ENCODE measurements around the gene CAMTA1.

The CAMTA1 gene

DNA sequence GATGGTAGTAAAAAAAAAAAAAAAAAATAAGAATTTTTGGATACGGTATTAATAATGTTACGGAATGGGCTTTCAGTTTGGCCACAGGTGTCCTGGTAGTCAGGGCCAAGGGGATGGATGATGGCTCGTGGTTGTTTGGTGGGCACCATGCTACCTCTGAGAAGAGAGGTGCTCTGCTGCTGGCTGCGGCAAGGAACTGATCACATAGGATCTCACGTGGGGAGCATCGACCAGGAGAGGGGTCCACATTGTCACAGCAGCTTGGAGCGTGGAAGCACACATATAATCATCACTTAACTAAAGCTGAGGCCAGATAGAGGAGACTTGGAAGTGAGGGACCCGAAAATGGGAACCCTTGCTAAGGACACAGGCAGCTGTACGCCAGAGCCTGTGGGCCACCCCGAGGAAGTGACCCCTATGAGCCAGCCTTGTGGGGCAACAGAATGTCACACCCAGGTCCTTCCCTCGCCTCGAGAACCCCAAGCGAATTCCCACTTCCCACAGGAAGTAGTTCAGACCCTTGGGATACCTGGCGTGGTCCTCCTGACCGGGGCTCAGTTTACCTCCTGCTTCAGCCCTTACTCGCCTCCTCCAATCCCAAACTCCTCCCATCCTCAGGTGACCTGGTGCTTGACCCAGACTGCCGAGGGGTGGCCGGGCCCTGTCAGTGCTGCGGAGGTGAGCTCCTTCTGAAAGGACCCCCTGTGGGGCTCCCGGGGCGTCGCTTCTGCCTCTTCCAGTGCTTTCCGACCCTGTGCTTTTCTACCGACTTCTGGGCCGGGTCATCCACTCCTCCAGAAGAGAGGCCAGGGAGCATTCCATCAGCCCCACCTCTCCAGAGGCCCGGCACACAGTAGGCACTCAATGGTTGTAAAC, 222.0 kb downstream of the CAMTA1 start:
- no peak overlapping the region for H3K4me3 ChIP-seq (ENCODE audit: low read depth, low read length)
- DNase-seq (ENCODE audit: low read depth): no peak
- TF ChIP-seq, protein P1, sequence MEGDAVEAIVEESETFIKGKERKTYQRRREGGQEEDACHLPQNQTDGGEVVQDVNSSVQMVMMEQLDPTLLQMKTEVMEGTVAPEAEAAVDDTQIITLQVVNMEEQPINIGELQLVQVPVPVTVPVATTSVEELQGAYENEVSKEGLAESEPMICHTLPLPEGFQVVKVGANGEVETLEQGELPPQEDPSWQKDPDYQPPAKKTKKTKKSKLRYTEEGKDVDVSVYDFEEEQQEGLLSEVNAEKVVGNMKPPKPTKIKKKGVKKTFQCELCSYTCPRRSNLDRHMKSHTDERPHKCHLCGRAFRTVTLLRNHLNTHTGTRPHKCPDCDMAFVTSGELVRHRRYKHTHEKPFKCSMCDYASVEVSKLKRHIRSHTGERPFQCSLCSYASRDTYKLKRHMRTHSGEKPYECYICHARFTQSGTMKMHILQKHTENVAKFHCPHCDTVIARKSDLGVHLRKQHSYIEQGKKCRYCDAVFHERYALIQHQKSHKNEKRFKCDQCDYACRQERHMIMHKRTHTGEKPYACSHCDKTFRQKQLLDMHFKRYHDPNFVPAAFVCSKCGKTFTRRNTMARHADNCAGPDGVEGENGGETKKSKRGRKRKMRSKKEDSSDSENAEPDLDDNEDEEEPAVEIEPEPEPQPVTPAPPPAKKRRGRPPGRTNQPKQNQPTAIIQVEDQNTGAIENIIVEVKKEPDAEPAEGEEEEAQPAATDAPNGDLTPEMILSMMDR (IDR thresholded peaks at IDR 0.05; ENCODE audit: control insufficient read depth, extremely low read depth, insufficient read depth): no peak

- no peak for DNase-seq (ENCODE audit: low read depth)
- no peak overlapping the region for H3K4me3 ChIP-seq (ENCODE audit: low read depth, low read length)
- TF ChIP-seq, protein P1 (IDR thresholded peaks at IDR 0.05; ENCODE audit: control insufficient read depth, extremely low read depth, insufficient read depth): no peak
Measured at GRCh38 chr1:7007902-7008301, 222.6 kb downstream of the CAMTA1 start.

DNA sequence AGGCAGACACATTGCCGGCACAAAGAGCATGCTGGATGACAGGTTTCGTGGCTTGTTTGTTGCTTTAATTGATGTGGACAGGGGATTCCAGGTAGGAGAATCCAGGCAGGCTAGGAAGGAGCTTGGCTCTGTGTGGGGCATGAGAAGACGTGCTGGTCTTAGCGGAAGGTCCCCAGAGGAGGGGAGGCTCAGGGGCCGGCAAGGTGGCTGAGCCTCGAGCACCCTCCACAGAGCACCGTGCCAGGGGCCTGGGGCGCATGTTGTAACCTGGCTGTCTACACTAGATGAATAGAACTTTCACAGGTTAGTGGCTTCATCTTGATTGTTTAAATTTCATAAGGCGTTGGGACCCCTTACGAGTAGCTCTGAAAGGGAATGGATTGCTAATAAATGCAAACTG, 223.1 kb downstream of the CAMTA1 start:
- H3K4me3 ChIP-seq (ENCODE audit: low read depth, low read length): no peak overlapping the region
- TF ChIP-seq, protein P1 (IDR thresholded peaks at IDR 0.05; ENCODE audit: control insufficient read depth, extremely low read depth, insufficient read depth): no peak

DNA sequence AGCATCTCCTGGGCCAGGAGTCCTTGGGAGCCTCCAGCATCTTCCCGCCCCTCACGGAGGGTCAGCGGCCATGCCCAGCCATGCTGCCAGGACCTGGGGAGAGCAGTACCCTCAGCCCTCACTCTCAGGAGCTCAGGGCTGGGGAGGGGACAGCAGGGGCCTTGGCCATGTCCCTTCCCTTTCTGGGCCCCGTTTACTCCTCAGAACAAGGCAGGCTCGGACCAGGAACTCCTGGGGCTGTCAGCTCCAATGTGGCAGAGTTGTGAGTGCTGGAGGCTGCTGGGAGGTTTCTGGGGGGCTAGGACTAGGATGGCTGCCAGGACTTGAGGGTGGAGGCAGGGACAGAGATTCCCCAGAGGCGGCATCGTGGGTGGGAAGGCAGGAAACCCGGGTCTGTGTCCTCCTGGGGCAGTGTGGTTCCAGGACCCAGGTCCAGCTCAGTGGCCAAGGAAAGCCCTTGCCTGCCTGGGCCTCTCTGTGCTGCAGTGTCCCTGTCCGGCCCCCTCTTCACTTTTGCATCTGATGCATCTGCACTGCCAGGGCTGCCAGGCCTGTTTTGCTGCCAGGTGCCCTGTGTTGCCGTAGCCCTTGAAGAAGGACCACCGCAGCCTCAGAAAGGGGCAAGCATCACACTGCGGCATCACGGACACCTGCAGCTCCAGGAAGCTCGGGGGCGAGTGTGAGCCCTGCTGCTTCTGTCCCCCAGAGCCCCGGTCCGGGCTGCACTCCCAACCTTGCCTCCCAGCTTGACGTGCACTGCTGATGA, 223.9 kb downstream of the CAMTA1 start:
- TF ChIP-seq, protein P1 (IDR thresholded peaks at IDR 0.05; ENCODE audit: control insufficient read depth, extremely low read depth, insufficient read depth): no peak
- no peak for DNase-seq (ENCODE audit: low read depth)
- H3K4me3 ChIP-seq (ENCODE audit: low read depth, low read length): no peak overlapping the region

More for the DNA sequence above, 223.1 kb downstream of the CAMTA1 start:
- DNase-seq (ENCODE audit: low read depth): no peak

DNA sequence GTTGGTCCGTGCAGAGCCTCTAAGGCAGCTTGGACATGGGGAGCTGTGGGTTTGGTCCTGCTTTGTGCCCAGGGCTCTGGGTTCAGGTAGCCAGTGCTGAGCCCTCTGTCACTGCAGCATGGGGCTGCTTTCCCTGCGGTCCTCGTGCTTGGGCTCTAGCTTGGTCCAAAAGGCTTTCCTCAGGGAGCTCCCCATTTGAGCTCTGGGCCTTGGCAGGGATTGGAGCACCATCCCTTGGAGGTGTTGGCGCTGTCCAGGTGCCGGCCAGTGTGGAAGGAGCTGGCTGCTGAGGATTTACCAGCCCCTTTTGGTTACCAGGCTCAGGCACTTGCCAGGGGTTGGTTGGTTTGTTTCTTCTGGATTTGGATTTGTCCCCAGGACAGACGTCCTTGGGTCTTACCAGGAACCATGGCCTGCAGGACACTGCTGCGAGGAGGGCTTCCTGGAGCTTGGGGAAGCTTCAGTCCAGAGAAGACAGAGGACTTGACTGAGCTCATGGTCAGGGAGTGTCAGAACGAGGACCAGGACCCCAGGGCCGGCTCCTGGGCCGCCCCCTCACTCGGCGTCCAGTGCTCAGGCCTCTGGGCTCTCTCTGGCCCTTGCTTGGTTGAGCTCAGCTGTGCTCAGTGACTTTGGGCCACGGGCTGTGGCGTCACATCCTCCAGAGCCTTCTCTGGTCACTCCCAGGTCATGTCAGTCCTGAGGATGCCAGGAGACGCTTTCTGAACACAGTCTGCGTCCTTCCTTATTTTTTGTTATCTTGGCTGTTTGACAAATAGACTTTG, 224.7 kb downstream of the CAMTA1 start:
- H3K4me3 ChIP-seq (ENCODE audit: low read depth, low read length): no peak overlapping the region
- TF ChIP-seq, protein P1 (IDR thresholded peaks at IDR 0.05; ENCODE audit: control insufficient read depth, extremely low read depth, insufficient read depth): no peak
- no peak for DNase-seq (ENCODE audit: low read depth)

- no peak overlapping the region for H3K4me3 ChIP-seq (ENCODE audit: low read depth, low read length)
- DNase-seq (ENCODE audit: low read depth): no peak
- TF ChIP-seq, protein P1 (IDR thresholded peaks at IDR 0.05; ENCODE audit: control insufficient read depth, extremely low read depth, insufficient read depth): no peak
Measured at GRCh38 chr1:7010534-7011200, 225.4 kb downstream of the CAMTA1 start.
